Stimulated activated CD4-positive, alpha-beta T cell treated with anti-CD3 and anti-CD28 coated beads, Interleukin-1b, Interleukin-23, amount 100 ng/mL, for 4 hours (primary cell): Measurements from ENCODE around the gene TTLL3.
"Not testable (repeated sequence)": the region's sequence is repeated elsewhere in the genome, so short reads cannot be mapped to it uniquely, and the experiment has no call there.

Experiments used
- DNase-seq, 2 donors: peaks; one replicate each; pipeline ENCODE4 v3.0.0-alpha.2; 2020; ENCODE audit warnings: low read depth in 2 of 2

TTLL3 gene

GRCh38 chr3:9837701-9838582 is 27.9 kb downstream of the TTLL3 start:
- DNase-seq = no peak

- DNase-seq = no peak
These were observed 28.8 kb downstream of the TTLL3 start for GRCh38 chr3:9838856-9839255.

- no peak for DNase-seq
These were observed 31.0 kb downstream of the TTLL3 start for GRCh38 chr3:9841015-9841414.

GRCh38 chr3:9843715-9844438 is 33.8 kb downstream of the TTLL3 start, which contains the start of gene RPUSD3:
RPUSD3 (minus strand) TSS chr3:9844008; CDS start chr3:9843990, 18 bp downstream.
- DNase-seq = peak; percentile 96 to 97

GRCh38 chr3:9846231-9846630 is 36.2 kb downstream of the TTLL3 start:
- DNase-seq = no peak

GRCh38 chr3:9846931-9847488 is 36.9 kb downstream of the TTLL3 start:
- DNase-seq = no peak

GRCh38 chr3:9847870-9848269 is 37.8 kb downstream of the TTLL3 start:
- not testable (repeated sequence) for DNase-seq

GRCh38 chr3:9848860-9849259 is 38.8 kb downstream of the TTLL3 start:
- DNase-seq = not testable (repeated sequence)

- DNase-seq = not testable (repeated sequence)
These were observed 41.3 kb downstream of the TTLL3 start for GRCh38 chr3:9851383-9851782.

- DNase-seq = not testable (repeated sequence)
These were observed 41.9 kb downstream of the TTLL3 start for GRCh38 chr3:9851926-9852325.

GRCh38 chr3:9852528-9852927 is 42.5 kb downstream of the TTLL3 start:
- no peak for DNase-seq

GRCh38 chr3:9854291-9854940 is 44.4 kb downstream of the TTLL3 start:
- DNase-seq = not testable (repeated sequence)

- DNase-seq = no peak
These were observed 45.5 kb downstream of the TTLL3 start for GRCh38 chr3:9855594-9855993.

- no peak for DNase-seq
These were observed 49.5 kb downstream of the TTLL3 start for GRCh38 chr3:9859530-9860025.

GRCh38 chr3:9861201-9861600 is 51.1 kb downstream of the TTLL3 start:
- DNase-seq = no peak

GRCh38 chr3:9861626-9862130 is 51.6 kb downstream of the TTLL3 start:
- no peak for DNase-seq

GRCh38 chr3:9862391-9863057 is 52.5 kb downstream of the TTLL3 start:
- peak; percentile 17 to 29 for DNase-seq

- no peak for DNase-seq
These were observed 53.2 kb downstream of the TTLL3 start for GRCh38 chr3:9863058-9863772.

- DNase-seq = no peak
These were observed 54.3 kb downstream of the TTLL3 start for GRCh38 chr3:9864200-9864927.
